DMS53 treated with DMSO at 0.1 percent for 48 hours (cell line): ENCODE results near the gene QSOX2.

Source experiments
- DNase-seq: peaks from one replicate; lab custom pipeline; 2025; ENCODE audit not compliant: unreplicated experiment; lab: John Stamatoyannopoulos, UW

QSOX2 gene

GRCh38 chr9:136178061-136178772 lies 67.4 kb downstream of the QSOX2 start:
- DNase-seq, result no peak

GRCh38 chr9:136177224-136177623 lies 68.4 kb downstream of the QSOX2 start:
- no peak for DNase-seq

GRCh38 chr9:136175616-136176197 lies 69.9 kb downstream of the QSOX2 start:
- no peak for DNase-seq

GRCh38 chr9:136174779-136175615 lies 70.6 kb downstream of the QSOX2 start:
- no peak for DNase-seq

- DNase-seq, result no peak
Measured at GRCh38 chr9:136173648-136174290, 71.8 kb downstream of the QSOX2 start.

- DNase-seq, result peak; percentile 87
Measured at GRCh38 chr9:136172412-136173079, 73.1 kb downstream of the QSOX2 start.

- DNase-seq, result no peak
Measured at GRCh38 chr9:136171801-136172411, 73.7 kb downstream of the QSOX2 start.

GRCh38 chr9:136171009-136171800 lies 74.4 kb downstream of the QSOX2 start:
- peak; percentile 85 for DNase-seq

GRCh38 chr9:136170006-136170901 lies 75.4 kb downstream of the QSOX2 start:
- peak; percentile 21 for DNase-seq

- DNase-seq, result no peak
Measured at GRCh38 chr9:136169495-136169894, 76.1 kb downstream of the QSOX2 start.

GRCh38 chr9:136163248-136163850 lies 82.3 kb downstream of the QSOX2 start:
- DNase-seq, result no peak

- no peak for DNase-seq
Measured at GRCh38 chr9:136160995-136161610, 84.5 kb downstream of the QSOX2 start.

GRCh38 chr9:136160381-136160841 lies 85.2 kb downstream of the QSOX2 start:
- DNase-seq, result no peak

- no peak for DNase-seq
Measured at GRCh38 chr9:136159851-136160250, 85.8 kb downstream of the QSOX2 start.

GRCh38 chr9:136157477-136158265 lies 87.9 kb downstream of the QSOX2 start:
- DNase-seq, result no peak
